ENCODE data around the gene CCBE1.
"Not testable (repeated sequence)": the region's sequence is repeated elsewhere in the genome, so short reads cannot be mapped to it uniquely, and the experiment has no call there.

CCBE1 gene

DNA sequence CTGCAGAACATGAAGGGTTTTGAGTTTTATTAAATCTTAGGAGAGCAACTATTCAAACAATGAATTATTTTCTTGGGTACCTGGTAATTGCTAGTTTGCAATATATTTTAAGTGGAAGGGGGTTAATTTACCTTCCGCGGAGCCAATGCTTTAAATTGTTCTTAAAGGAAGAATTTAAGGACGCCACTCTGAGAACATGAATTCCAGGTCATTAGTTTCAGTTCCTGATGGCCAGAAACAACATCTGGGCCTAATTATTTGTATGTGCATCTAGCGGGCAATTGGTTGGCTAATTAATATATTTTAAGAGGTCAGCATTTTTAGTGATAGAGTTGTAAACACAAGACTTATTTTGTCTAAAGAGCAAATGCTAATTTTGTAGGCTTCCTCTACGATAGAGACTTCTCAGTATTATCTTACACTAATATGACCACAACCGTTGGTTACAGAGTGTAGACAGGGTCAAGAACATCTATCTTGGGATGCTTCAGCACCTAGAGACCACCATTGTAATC, 40.8 kb downstream of the CCBE1 start:
- no peak for DNase-seq (ENCODE audit: low read depth in 2 of 2)

GRCh38 chr18:59655676-59656075, 41.5 kb downstream of the CCBE1 start:
- no peak for DNase-seq (ENCODE audit: low read depth in 2 of 2)

- DNase-seq (ENCODE audit: low read depth in 2 of 2), result no peak
Observed at GRCh38 chr18:59651071-59651470, 46.2 kb downstream of the CCBE1 start.

GRCh38 chr18:59650266-59650820, 46.9 kb downstream of the CCBE1 start:
- no peak for DNase-seq (ENCODE audit: low read depth in 2 of 2)

DNA sequence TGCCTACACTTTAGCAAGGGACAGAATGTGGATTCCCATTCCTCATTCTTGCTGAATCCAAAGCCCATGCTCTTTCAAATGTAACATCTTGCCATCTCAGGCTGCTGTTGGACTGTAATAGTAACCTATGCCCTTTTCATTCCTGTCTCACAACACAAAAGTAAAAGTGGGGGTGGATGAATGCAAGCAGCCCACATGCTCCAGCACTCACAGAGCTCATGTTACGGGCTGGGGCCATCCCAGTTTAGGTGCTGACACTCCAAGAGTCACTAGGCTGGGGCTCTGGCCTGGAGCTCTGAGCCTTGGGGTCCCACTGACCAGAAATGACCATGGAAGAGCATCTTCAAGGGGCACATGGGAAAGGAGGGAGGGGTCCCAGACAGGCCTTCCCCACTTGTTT, 47.6 kb downstream of the CCBE1 start:
- DNase-seq (ENCODE audit: low read depth in 2 of 2), result no peak

DNA sequence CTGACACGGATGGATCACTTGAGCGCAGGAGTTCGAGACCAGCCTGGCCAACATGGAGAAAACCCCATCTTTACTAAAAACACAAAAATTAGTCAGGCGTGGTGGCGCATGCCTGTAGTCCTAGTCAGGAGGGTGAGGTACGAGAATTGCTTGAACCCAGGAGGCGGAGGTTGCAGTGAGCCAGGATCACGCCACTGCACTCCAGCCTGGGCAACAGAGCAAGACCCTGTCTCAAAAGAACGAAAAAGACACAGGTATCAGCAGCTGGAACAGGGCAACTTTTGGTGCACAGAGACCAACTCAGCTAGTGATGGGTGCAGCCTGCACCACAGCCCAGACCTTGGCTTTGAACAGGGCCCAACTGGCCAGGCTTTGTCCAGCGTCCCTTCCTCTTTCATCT, 48.8 kb downstream of the CCBE1 start:
- not testable (repeated sequence) for DNase-seq (ENCODE audit: low read depth in 2 of 2)

DNA sequence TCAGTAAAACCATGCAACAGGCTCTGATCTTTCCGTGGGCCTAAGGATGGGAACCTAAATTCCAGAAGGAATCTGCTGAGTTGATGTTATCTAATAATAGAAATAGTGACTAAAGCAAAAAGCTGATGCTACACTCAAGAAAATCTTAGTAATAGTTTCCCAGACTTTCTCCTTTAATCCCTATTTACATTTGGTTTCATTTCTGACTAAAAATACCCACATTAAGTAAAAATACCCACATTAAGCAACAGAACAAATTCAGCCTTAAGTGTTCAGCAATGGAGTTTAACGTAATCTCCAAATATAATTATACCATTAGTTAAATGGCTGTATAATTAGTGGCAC, 50.3 kb downstream of the CCBE1 start:
- DNase-seq (ENCODE audit: low read depth in 2 of 2), result no peak

DNA sequence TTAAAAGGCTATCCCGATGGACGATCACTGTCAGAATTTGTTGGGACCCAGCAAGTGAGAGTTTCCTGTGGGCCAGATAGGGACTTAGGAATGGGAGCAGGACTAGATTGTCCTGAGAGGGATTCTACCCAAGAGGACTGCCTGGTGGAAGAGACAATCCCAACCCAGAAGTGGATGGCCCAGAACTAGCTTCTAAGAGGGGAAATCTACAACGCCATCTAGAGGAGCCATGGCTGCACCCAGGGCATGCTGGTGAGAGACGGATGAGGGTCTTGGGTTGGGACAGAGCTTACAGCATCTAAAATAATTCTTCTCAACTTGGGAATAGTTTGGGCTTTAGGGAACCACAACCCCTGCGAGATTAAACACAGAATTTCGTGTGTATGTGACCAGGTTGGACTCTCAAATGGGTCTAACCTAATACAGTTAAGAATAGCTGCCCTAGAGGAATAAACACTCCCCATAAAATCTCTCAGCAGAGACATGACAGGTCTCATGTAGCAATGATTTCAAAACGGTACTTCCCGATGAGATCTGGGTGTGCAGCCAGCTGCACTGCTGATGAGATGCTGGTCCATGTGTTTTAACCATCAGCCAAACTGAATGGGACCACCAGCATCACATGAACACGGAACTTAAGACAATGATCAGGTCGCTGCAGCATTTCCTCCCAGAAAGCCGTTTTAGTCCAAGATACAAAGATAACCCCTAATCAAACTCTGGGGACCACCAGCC, 50.8 kb downstream of the CCBE1 start:
- no peak for DNase-seq (ENCODE audit: low read depth in 2 of 2)

GRCh38 chr18:59643740-59644139, 53.5 kb downstream of the CCBE1 start:
- DNase-seq (ENCODE audit: low read depth in 2 of 2), result no peak

- DNase-seq (ENCODE audit: low read depth in 2 of 2), result no peak
Observed at GRCh38 chr18:59640721-59641120, 56.5 kb downstream of the CCBE1 start.

DNA sequence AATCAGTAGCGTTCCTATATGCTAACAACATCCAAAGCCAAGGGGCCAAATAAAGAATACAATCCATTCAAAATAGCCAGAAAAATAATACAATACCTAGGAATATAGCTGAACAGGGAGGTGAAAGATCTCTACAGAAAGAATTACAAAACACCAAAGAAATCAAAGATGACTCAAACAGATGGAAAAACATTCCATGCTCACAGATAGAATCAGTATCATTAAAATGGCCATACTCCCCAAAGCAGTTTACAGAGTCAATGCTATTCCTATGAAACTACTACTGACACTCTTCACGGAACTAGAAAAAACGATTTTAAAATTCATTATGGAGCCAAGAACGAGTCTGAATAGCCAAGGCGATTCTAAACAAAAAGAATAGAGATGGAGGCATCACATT, 57.4 kb downstream of the CCBE1 start:
- DNase-seq (ENCODE audit: low read depth in 2 of 2), result no peak

- no peak for DNase-seq (ENCODE audit: low read depth in 2 of 2)
Observed at GRCh38 chr18:59639136-59639535, 58.1 kb downstream of the CCBE1 start.

GRCh38 chr18:59633961-59634485, 63.2 kb downstream of the CCBE1 start:
- no peak for DNase-seq (ENCODE audit: low read depth in 2 of 2)

DNA sequence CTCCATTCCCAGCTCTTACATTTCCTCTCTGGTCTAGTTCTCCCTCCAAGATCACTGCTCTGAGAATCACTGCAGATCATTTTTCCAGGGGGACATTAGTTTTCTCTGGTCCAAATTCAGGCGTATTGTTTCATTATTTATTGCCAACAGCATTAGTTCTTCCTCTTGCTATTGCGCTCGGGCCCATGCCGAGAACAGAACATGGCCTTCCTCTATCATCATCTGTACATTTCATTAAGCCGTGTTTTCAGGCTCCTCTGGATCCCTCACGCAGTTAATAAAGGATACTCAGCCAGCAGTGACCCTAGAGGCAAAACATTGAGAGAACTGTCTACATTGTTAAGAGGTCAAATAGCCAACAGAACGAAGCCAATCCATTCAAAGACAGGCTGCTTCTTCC, 63.9 kb downstream of the CCBE1 start:
- DNase-seq (ENCODE audit: low read depth in 2 of 2), result no peak

DNA sequence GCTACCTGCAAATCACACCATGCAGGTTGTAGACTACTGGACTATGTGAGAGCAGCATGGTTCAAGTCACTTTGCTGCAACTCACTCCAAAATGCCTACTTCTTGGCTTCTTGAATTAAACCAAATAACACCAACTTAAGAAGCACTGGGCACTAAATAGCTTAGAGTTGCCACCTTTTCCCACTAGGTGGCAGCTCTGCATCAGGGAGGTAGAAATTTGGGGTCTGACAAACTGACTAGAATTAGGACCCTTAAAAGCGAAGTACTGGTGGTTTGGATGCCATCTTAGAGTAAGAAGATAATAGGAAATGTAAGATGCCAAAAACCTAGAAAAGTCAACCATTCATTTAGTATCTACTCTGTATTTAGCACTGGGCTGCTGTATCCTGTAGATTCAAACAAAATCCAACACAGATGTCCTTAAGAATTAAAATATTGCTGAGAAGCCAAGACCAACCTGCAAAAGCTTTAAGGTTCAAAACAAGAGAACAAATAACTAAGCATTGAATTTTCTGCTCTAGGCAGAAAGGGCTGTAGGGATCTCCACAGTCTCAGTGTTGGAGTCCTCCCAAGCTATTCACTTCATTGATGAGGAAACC, 65.5 kb downstream of the CCBE1 start:
- no peak for DNase-seq (ENCODE audit: low read depth in 2 of 2)

DNA sequence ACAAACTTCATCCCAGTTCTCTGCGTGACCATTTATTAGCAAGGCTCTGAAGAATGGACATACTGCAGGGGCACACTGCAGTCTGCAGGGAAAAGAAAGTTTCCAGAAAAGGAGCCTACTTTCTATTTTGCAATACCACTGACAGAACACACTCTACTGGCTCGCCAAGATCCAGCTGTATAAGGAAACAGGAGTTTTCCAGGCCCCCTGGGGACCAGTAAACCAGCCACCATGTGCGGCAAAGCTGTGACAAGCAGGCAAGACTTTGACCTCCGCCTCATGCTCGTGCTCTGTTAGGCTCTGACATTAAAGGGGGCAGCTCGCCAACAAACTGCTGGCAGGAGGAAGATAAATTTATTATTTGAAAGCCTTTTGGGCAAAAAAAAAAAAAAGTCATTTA, 67.3 kb downstream of the CCBE1 start:
- no peak for DNase-seq (ENCODE audit: low read depth in 2 of 2)

GRCh38 chr18:59628995-59629394, 68.2 kb downstream of the CCBE1 start:
- DNase-seq (ENCODE audit: low read depth in 2 of 2), result no peak

GRCh38 chr18:59627414-59627813, 69.8 kb downstream of the CCBE1 start:
- DNase-seq (ENCODE audit: low read depth in 2 of 2), result no peak

DNA sequence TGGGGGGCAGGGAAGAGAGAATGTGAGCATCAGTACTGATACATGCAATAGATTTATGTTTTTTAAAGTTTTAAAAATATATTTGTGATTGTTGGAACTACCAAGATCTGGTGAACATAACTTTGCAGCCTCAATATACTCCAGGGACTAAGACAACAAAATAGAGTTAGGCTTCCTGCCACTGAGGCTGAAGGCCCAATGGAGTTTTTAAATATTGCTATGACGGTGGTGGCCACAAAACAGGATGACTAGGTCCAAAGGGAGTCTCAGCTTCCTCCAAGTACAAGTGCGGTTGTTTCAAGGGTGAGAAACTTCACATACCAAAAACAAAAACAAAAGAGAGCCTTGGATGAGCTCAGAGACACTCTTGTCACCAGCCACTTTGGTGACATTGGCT, 72.9 kb downstream of the CCBE1 start:
- no peak for DNase-seq (ENCODE audit: low read depth in 2 of 2)

DNA sequence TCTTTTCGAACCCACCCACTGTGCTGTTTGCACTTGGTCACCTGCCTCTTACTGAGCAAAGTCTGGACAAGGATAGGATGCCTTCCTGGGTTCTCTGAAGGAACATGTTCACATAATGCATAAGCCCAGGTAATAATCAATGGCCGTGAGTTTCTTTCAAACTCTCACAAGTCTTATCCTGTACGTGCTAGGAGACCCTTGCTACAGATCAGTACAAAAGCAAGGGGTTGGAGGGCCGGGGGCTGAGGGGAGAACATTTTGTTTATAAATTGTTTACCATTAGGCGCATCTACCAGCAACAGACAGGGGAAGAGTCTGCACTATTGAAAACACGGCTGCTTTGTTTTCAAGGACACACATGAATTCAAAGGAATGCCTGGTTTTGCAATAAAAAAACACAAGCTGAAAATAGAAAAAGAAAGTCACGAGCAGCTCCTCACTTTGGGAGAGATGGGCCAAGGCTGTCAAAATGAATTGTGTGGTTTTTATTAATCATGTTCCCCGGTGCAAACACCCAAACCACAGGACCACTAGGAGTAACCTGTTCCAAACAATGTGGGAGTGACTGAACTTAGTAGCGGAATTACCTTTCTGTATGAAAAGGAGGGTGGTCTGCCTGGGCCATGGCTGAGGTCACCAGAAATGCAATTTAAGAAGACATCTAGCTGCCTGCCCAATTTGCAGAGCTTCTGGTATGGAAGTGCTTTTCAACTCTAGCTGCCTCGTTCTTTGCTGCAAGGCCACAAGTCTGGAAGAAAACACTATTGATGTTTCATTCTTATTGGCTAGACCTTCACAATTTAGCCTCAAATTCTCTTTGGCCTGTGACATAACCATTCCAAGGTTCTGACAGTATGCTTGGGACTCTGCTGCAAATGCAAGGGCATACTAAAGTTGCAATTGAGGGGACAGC, 73.5 kb downstream of the CCBE1 start:
- DNase-seq (ENCODE audit: low read depth in 2 of 2), result no peak

DNA sequence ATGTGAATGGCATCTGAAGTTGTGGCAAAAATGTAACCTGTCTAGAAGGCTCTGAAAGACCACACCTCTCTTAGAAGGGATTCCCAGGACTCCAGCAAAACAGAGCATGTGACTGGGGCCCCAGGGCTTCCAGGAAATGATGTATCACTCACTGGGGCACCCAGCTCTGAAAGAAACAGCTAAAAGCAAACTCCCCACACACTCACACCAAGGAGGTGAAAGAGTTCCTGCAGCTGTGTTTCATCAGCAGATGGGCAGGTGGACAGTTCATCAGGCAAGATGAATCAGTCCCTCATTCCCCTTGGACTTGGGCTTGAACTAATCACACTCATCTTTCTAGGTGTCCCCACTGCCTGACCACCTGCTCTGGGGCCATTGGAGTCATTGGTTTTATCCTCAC, 76.2 kb downstream of the CCBE1 start:
- DNase-seq (ENCODE audit: low read depth in 2 of 2), result no peak

GRCh38 chr18:59620381-59620780, 76.8 kb downstream of the CCBE1 start:
- no peak for DNase-seq (ENCODE audit: low read depth in 2 of 2)
